Activated CD4-positive, alpha-beta T cell treated with anti-CD3 and anti-CD28 coated beads, Interleukin-2, Interleukin-6, amounts not matched to agents 100 ng/mL and 50 ng/mL, durations not matched to agents 16 hours and 8 hours (primary cell): Measurements from ENCODE around the gene ALX1.

Source experiments
- DNase-seq: peaks from one replicate; pipeline ENCODE4 v3.0.0-alpha.2; 2020

ALX1 gene

DNA sequence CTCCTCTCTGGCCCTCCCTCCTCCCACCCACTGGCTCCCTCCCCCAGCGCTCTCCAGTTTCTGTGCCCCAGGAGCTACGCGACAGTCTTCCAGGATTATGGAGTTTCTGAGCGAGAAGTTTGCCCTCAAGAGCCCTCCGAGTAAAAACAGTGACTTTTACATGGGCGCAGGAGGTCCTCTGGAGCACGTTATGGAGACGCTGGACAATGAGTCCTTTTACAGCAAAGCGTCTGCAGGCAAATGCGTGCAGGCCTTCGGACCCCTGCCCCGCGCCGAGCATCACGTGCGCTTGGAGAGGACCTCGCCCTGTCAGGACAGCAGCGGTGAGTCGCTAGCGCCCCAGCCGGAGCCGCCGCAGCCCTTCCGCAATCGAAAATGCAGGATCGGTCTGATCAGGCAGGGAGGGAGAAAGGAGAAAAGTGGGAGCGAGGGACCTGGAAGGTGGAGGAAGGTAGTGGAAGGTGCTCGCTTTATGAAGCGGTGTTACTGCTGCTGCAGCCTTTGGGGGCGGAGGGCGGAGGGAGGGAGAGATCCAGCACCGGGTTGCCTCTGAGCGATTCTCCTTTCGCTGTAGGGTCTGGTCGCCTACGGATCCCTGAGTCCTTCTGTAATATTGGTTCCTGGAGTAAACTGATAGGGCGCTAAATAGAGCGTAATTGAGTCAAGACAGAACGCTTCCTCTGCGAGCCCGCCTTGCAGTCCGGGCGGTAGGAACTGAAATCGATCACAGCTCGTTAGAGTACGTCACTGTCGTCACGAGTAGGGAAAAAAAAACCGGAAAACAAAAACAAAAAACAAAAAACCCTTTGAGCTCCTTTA lies at the start of gene ALX1:
ALX1 (plus strand) TSS at position 56 of the 819 bp plus-strand sequence; CDS start at position 98, 42 bp downstream.
- no peak for DNase-seq

DNA sequence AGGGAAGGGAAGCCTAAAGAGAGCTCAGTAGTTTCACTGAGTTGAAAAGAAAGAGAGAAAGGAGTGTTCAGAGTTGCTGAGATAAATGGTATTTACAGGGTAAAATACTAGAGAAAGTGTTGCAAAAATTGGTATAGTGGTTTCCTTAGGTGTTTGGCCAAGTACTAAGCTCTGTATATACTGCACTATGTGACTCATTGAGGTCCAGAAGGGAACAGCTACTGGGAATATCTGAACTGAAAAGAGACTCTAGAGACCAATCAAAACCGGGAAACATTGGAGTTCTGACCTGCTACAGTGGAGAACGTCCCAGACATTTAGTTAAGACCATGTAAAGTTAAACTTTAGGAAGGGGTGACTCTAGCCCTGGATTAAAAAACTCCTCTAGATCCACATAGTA lies 42.7 kb upstream of the ALX1 start:
- DNase-seq = no peak

DNA sequence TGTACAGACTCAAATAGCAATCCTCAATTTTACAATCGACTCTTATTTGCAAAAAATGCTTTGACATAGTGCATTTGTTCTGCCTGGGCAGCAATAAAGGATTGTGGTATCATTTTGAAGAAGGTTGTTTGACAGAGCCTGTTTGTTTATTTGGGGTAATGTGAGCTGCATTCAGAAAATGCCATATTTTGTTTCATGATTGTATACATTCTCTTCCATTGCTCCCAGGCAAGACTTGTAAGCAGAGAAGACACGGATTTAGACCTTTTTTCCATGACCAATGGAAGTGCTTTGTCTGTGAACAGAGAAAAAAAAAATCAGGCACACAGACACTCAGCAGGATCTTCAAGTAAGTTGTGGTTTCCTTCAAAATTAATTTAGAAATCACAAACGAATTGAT lies 35.5 kb upstream of the ALX1 start:
- DNase-seq = no peak

DNA sequence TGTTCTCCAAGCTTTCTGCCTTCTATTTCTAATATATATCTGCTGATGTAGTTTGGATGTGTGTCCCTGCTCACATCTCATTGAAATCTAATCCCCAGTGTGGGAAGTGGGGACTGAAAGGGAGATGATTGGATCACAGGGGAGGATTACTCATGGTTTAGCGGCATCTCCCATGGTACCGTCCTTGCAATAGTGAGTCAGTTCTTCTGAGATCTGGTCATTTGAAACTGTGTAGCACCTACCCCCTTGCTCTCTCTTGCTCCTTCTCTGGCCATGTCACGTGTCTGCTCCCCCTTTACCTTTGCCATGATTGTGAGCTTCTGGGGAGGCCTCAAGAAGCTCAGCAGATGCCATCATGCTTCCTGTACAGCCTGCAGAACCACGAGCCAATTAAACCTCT lies 26.2 kb upstream of the ALX1 start:
- no peak for DNase-seq

DNA sequence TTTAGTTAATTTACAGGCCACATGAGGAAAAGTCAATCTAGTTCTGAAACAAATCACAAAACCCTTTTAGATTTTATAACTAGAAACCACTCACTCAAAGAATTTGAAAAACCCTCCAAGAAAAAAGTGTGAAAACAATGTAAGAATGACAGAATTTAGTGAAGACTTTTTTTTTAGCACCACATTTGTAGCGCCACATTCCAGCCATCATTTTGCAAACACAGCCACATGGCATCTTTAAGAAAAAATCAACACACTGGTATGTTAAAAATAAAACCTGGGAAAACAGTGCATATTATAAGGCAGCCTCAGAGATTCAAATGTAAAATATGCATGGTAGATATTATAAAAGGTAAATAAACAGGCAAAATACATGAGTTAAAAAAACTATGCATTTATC lies 22.3 kb upstream of the ALX1 start:
- DNase-seq = no peak

DNA sequence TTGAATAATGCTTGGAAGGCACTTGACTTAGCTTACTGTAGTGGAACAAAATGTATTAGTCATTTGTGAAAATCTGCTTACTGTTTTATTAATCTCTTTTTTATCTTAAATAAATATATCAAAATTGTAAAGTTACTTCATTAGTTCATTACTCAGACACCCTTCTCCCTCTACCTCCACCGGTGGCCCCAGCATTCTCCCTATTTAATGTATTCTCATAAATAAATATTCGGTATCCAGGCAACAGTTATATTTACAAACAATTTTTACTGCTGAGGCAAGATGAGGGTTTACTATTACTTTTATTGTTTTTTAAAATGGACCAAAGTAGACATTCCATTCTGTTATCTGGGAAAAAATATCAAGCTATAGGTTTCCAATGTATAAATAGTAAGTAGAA lies 19.6 kb upstream of the ALX1 start:
- DNase-seq = no peak

DNA sequence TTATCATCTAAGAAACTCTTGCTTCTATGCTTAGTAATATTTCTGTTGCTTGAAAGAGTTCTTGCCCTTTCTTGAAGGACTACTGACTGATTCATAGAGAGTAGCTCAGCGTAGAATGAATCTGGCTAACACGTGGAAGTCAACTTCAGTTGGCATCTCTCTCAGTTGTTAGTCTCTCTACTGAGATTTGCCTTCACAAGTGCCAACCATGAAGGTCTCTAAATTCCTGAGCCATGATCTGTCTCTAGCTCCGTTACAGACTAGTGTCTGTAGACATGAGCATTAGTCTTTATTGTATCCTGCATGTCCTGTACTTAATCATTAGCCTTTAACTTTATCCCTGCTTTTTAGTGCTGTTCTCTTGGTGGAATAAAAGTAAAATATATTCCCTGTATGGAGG lies 19.1 kb upstream of the ALX1 start:
- no peak for DNase-seq

DNA sequence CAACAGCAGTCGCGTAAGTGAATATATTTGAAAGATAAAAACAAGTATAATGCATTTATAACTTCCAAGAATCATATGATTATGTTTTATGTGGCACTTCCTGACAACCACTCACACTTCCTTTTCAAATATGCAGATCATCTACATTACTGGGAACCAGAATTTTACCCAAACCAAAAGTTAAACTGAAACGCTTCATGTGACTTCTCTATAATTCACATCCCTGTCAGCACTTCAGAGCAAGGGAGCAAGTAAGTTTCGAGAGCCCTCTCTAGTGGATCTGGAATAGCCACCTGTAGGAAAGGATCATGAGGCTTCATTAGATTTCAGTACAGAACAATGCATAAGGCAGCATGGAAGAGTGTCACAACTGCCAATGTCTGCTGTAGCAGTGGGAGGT lies 13.7 kb upstream of the ALX1 start:
- DNase-seq = no peak

DNA sequence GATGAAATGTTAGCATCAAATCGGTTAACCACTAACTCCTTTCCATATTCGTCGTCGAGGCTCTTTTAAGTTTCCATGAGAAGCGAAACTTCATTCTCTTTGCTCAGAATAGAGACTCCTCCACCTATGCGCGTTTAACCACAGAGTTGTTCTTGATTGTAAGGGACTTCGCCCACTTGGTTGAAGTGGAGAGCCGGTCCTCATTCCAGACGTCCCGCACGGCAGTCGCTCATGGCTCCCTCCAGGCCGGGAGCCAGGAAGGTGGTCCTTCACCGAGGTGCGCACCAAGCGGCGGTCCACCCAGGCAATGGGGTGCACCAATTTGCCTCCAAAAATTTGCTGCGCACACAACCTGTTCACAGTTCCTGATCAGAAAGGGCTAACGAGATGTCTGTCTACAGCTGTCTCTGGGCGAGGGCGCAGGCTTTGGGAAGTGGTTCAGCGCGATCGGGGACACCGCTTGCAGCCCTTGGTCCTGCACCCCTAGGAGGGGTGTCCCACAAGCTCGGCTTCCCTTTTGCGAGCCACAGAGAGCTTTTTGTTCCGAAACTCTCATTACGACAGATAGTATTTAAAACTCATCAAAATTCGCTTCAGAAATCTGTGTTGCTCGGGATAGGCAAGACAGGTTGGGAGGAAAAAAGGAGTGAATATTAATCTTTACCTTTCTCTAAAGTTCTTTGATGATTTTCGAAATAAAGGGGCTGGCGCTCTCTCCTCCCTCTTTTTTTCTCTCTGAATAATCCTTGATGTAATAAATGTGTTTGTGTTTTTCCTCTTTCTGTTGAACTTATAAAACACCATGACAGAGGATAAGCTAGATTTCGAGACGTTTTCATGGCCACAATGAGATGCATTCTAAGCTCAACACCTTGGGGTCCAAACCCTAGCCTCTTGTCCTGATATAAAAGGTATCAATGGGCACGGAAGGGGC lies 6.4 kb upstream of the ALX1 start:
- DNase-seq = no peak

DNA sequence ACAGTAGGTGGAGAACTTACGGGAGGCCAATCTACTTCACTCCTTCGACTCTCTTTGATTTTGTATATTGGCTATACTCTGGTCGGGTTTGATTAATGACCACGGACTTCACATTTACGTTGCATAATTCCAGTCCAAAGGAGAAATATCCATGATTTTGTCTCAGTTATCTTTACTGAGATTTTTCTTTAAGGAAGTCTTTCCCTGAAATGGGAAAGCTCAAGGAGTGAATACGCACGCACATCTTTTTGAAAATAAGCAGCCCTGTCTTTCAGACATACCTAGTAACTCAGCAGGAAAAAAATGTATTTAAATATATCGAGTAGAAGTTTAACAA lies 5.7 kb upstream of the ALX1 start:
- no peak for DNase-seq

DNA sequence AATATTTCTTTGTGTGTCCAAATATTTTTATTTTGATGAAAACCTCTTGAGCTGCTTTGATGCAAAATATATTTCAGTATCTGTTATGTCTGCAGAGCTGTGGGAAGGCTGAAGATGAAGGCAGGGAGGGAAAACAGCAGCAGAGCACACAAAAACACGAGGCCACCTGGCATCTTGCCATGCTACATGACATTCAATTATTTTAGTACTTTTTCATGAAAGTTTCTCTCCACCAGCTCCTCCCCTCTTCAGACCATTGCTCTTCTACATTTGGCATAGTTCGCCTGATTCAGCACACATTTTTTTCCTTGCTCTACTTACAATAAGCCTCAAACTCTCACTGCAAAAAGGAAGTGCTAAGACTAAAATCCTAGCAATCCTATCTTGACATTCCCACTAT lies 4.6 kb upstream of the ALX1 start:
- no peak for DNase-seq

DNA sequence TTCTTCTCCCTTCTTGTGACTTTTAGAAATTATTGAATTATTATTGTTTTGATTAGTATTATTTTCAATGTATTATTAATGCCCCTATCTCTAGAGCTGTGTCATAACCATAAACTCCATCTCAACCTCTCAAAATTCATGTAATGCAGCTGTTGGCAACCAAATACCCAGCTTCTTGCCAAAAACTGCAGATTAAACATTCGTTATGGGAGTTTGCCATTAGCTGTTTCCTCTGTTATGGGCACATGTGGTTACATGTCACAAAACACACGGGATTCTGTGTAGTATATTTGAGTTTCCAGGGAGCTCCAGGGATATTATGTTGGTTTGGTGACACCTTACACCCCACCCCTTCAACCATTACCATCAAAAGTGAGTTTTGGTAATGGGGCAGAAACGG lies 2.8 kb upstream of the ALX1 start:
- no peak for DNase-seq

DNA sequence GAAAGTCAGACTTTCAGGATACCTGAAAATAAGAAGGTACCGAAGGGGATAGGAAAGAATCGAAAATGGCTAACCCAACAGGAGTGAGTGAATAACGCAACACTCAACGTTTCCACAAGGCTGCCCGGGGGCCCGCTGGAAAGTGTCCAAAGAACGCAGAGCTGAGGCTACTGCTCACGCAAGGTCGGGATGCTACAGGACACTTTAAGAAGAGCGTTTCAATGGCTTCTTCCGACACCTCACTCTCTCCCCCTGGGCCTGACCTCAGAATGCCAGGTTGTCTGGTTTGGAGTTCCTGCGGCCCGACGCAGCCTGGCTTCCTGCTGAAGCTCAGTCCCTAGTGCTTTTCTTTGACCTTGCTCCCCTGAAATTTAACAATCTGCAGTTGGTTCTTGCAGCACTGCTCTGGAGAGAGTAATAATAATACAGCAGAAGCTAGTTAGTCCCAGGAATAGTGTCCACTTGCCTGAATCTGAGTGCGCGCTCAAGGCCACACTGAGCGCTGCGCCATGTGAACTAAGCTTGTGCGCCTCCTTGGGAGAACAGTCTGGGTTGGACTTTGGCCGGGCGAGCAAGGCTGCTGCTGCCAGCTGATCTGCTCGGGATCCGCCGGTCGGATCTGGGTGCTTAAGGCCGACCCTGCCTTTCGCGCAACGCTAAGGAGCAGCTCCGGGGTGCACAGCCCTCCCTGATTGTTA lies 2.0 kb upstream of the ALX1 start:
- no peak for DNase-seq

DNA sequence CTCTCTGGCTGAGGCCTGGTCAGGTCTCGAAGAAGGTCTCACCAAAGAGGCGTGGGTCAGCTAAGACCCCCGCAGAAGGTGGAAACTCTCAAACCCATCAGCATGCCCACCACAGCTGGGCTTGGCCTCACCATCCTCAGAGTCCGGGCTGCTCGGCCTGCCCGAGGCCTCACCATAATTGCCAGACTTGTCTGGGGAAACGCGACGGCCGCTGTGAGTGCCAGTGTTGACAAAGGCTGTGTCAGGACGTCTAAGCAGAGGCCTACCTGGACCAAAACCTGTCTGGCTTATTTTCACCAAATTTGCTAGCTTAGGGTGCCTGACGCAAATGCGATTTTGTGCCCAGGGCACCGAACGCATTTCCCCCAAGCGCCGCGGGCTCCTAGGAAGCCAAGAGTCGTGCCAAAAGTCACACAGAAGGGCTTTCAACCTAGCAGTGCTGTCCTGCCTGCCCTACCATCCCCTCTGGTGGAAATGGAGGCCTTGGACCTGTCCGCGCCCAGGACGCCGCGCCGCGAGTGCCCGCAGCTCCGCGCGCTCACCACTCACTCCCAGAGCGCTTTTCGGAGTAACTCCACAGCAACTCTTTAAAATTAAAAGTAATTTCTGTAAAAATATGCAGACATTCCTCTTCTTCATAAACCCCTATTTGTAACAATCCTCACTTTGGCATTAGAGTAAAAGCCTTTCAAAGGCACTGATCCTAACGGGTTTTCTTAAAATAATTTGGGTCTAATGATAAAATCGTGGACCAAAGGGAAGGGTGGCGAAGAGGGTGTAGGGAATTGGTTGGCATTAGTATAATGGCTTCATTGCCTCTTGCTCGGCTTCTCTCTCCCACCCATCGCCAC lies 1.2 kb upstream of the ALX1 start:
- DNase-seq = no peak

DNA sequence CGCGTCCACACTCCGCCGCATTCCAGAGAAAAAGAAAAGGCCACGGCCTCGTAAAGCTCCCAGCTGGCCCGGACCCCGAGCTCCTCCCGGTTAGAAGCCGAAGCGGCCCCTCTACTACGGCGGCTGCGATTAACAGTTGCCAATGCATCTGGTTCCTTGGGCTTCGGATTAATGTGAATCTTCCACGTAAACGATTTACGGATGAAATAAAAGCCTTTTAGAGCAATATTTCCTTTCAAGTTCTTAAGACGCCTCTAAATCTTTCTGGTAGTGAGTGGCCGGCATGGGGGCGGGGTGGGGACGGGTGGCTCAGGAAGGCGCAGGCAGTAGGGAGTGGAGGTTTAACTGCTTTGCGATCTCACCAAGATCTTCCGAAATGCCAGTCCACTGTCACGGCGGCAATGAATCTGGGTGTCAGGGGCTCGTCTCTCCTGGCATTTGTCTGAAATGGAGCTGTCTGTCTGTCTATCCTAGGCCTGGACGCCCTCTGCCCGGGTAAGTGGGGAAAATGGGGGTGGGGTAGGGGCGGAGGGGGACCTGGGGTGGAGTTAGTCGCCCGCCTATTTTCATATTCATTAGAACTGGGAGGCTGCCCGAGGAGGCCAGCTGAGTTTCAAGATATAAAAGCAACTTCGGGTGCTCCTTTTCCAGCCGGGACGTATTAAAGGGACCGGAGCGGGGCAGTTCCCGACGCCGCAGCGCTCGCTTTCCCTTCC lies 413 bp upstream of the ALX1 start:
- DNase-seq = no peak

DNA sequence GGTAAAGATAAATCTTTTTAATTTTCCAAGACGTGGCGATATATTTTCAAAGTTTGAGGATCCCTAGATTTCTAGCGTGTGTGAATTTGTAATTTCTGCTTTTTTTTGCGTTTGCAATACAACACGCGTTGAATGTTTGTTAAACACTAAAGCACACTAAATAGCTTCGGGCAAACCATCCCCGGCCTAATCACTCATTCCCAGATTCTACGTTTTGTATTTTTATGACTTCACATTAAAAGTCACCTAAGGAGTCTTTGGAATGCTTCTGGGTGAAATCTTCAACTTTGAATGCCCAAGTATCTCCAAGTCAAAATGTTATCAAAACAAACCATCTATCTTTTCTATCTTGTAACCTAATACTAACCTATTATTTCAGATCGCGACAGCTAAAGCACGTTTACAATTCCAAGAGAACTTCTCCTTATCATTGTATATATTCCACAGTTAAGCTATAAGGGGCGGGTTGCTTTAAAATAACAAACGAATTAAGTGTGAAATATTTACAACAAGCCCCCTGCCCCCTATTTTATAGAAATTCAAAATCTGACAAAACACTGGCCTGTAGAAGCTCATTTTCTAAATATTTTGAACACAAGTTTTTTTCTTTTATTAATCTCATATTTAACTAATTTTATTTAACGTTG lies 1.1 kb downstream of the ALX1 start:
- DNase-seq = no peak

DNA sequence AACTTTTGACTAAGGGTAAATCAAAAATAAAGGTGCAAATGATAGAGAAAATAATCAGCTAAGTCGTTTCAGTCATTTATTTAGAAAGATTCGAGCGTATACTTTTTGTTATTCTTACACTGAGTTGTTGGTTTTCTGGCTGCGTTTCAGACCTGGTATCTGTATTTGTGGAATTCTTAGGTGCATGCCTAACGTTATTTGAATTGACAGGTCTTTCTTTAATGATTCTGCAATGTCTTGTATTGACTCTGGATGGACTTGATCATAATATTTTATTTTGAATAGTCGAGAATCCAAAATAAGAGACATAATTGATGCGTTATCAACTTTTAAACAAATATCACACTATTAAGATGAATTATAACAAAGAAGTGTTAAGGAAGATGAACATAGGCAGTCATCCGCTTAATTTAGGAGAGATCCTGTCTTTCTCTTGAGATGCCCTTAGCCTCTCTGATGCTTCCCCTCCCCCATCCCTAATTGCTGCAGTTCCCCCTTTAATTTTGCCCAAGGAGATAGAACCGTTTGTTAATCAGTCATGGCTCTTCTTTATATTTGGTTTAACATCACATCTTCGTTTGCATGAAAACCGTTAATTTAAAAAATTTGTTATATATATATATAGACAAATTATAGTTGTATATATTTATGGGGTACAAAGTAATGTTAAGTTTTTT lies 1.8 kb downstream of the ALX1 start:
- no peak for DNase-seq

DNA sequence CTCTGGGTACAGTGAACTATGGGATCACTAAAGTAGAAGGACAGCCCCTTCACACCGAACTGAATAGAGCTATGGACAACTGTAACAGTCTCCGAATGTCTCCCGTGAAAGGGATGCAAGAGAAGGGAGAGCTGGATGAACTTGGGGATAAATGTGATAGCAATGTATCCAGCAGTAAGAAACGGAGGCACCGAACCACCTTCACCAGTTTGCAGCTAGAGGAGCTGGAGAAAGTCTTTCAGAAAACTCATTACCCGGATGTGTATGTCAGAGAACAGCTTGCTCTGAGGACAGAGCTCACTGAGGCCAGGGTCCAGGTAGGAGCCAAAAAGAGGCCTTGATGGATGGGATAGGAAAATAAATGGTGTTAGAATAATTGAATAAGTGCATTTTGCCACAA lies 3.5 kb downstream of the ALX1 start:
- DNase-seq = no peak

DNA sequence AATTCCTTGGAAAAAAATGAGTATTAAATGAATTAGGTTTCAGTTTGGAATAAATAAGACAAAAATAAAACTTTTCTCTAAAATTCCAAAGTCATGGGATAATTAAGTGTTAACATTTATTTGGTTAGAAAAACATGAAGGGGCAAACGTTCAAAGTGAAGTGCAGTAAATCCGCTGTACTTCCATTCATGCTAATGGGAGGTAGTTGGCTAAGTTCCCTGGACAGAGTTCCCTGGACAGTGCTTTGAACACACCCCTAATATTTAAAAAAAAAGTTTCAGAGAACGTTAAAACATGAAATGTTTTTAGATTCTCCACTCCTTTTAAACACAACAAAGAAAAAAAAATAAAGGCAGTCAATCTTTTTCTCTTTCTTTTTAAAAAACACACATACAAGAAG lies 16.3 kb downstream of the ALX1 start:
- no peak for DNase-seq

DNA sequence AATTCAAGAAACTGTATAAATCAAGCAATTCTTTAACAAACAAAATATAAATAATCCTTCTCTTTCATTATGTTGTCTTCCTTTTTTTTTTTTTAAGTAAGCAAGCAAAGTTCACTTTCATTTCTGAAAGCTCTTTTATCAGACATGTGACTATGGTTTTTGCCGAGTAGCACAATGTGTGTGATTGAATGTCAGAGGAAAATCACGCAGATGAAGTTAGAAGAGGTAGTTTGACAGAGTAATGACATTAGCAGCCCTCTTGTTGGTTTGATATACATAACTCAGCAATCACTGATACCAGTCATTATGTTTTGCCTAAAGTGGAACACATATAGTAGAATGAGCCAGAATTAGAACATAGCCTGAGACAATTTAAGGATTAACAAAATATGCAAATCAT lies 19.0 kb downstream of the ALX1 start:
- DNase-seq = no peak

DNA sequence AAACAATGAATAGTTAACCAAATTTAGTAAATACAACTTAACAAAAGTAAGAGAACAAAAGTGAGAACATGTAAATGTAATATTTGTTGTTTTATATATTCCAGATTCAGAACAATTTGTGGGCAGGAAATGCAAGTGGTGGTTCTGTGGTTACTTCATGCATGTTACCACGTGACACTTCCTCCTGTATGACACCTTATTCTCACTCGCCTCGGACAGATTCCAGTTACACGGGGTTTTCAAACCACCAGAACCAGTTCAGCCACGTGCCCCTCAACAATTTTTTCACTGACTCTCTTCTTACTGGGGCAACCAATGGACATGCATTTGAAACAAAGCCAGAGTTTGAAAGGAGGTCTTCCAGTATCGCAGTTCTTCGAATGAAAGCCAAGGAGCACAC lies 21.0 kb downstream of the ALX1 start:
- no peak for DNase-seq
